T-helper 22 cell (primary cell): ENCODE results near the gene KMT2B.
"Not testable (repeated sequence)": the region's sequence is repeated elsewhere in the genome, so short reads cannot be mapped to it uniquely, and the experiment has no call there.

Source experiments
- DNase-seq: peaks from one replicate; pipeline ENCODE4 v3.0.0-alpha.2; 2020; ENCODE audit warnings: low read depth

The KMT2B gene

GRCh38 chr19:35717665-35718344 lies at the start of gene KMT2B:
Gene KMT2B (plus strand): TSS chr19:35718003. CDS start chr19:35718019, 16 bp downstream.
- no peak for DNase-seq

GRCh38 chr19:35669566-35669965 lies 48.2 kb upstream of the KMT2B start:
- no peak for DNase-seq

- DNase-seq: no peak
Measured at GRCh38 chr19:35669974-35670373, 47.8 kb upstream of the KMT2B start.

- no peak for DNase-seq
Measured at GRCh38 chr19:35670686-35671085, 47.1 kb upstream of the KMT2B start.

- DNase-seq: no peak
Measured at GRCh38 chr19:35671818-35672217, 46.0 kb upstream of the KMT2B start.

- no peak for DNase-seq
Measured at GRCh38 chr19:35673121-35673804, 44.5 kb upstream of the KMT2B start.

- no peak for DNase-seq
Measured at GRCh38 chr19:35675589-35676140, 42.1 kb upstream of the KMT2B start.

- no peak for DNase-seq
Measured at GRCh38 chr19:35689836-35690235, 28.0 kb upstream of the KMT2B start.

- DNase-seq: not testable (repeated sequence)
Measured at GRCh38 chr19:35691106-35691505, 26.7 kb upstream of the KMT2B start.

- no peak for DNase-seq
Measured at GRCh38 chr19:35692010-35692409, 25.8 kb upstream of the KMT2B start.

GRCh38 chr19:35693422-35693821 lies 24.4 kb upstream of the KMT2B start:
- no peak for DNase-seq

GRCh38 chr19:35693835-35694599 lies 23.8 kb upstream of the KMT2B start:
- DNase-seq: peak; percentile 72

GRCh38 chr19:35695895-35696422 lies 21.8 kb upstream of the KMT2B start:
- DNase-seq: no peak

- DNase-seq: no peak
Measured at GRCh38 chr19:35696835-35697234, 21.0 kb upstream of the KMT2B start.

- peak; percentile 92 for DNase-seq
Measured at GRCh38 chr19:35702223-35703012, 15.4 kb upstream of the KMT2B start.

GRCh38 chr19:35703343-35703742 lies 14.5 kb upstream of the KMT2B start:
- DNase-seq: no peak

GRCh38 chr19:35704218-35704617 lies 13.6 kb upstream of the KMT2B start, which contains the start of gene ZBTB32:
Gene ZBTB32 (plus strand): TSS chr19:35704558. CDS start chr19:35714627, 10,069 bp downstream.
- no peak for DNase-seq

- DNase-seq: no peak
Measured at GRCh38 chr19:35708391-35708790, 9.4 kb upstream of the KMT2B start.

GRCh38 chr19:35710784-35711723 lies 6.7 kb upstream of the KMT2B start:
- DNase-seq: no peak
